ENCODE results near the gene HSPG2. TPM values are rescaled to one million over a fixed set of nuclear protein-coding genes. Genes with fewer than 3 reads are reported as not detected.

Gene HSPG2
- total and polyA plus RNA-seq, 10 of the 15 experiments (the other 5 are each of a cell fraction or from before 2014, with no cell fraction given), result 0.30 to 3.4 (median 0.73) TPM; not detected in 2

- no peak for DNase-seq (ENCODE audit: low read depth, low spot score)
- Histone ChIP-seq H3K36me3 (ENCODE audit: control insufficient read depth in 2 of 2, insufficient read depth in 2 of 2, low read length in 1 of 2) (no peaks in the 10 kb centered on the region), H3K27me3 (replicated peaks in 1 of 2; ENCODE audit: control insufficient read depth in 2 of 2, insufficient read depth in 2 of 2, low read length in 1 of 2) (no peaks in the 10 kb centered on the region; a peak in 1 of 4 replicates), H3K4me2 (ENCODE audit: control insufficient read depth, insufficient read depth) (no peak overlapping the region), H2AFZ (ENCODE audit: control insufficient read depth, low read depth, low read length) (no peak overlapping the region), H3K4me3 (no peak overlapping the region), H4K20me1 (ENCODE audit: control insufficient read depth, insufficient read depth) (no peaks in the 10 kb centered on the region), H3K79me2 (ENCODE audit: control insufficient read depth, insufficient read depth, low read length) (no peaks in the 10 kb centered on the region), H3K27ac (ENCODE audit: control insufficient read depth, insufficient read depth) (no peak overlapping the region), H3K4me1 (ENCODE audit: control insufficient read depth, insufficient read depth, low read length) (no peaks in the 10 kb centered on the region), H3K9ac (ENCODE audit: control insufficient read depth, insufficient read depth, low read length) (no peak overlapping the region), H3K9me3 (replicated peaks; ENCODE audit: control insufficient read depth, insufficient read depth, low read length) (no peaks in the 10 kb centered on the region)
- SMC1A ChIA-PET (ENCODE audit: uncharacterized antibody, unreplicated experiment), result interaction anchor here (0.9 to 1.0 kb wide), 2 partner anchors 12 to 36 kb away, joined by 3 read pairs; no protein-coding TSS in a partner anchor
- no peak for FAIRE-seq
- BruUV-seq (replicated peaks), result no TSS peak
- WGBS (ENCODE audit: insufficient coverage, insufficient replicate concordance, low lambda C conversion rate, missing lambda C conversion rate), result 26% methylated on average over 20 of the region's 20 CpGs
- no peak for ATAC-seq
- CTCF ChIA-PET, result interaction anchor here (0.8 kb wide), 1 partner anchor 34 kb away, joined by 3 read pairs; no protein-coding TSS in a partner anchor
- no peak for TF ChIP-seq HDAC6 (IDR thresholded peaks at IDR 0.05; ENCODE audit: unreplicated experiment)
- TF ChIP-seq SMARCA5 (IDR thresholded peaks at IDR 0.05), result peak; percentile 83
- TF ChIP-seq NR2F1 (conservative IDR thresholded peaks at IDR 0.05), result 0 out of 2 replicates have a peak, but pooled peaks have one; percentile 22
- no peak for TF ChIP-seq SKIL (IDR thresholded peaks at IDR 0.05; ENCODE audit: low read depth, poor library complexity, severe bottlenecking)
- TF ChIP-seq NFXL1 (IDR thresholded peaks at IDR 0.05; ENCODE audit: borderline replicate concordance), result 0 out of 2 replicates have a peak, but pooled peaks have one; percentile 44
- intact Hi-C loops (cut with micrococcal nuclease; ENCODE audit: unreplicated experiment) (no loop called here), in situ Hi-C loops (cut with MboI) (no loop called here)
- RAD21 ChIA-PET (ENCODE audit: unreplicated experiment), result no interaction called here
- POLR2A ChIA-PET, result interaction anchor here (0.8 kb wide), 1 partner anchor 9 kb away, joined by 3 read pairs; no protein-coding TSS in a partner anchor
These were observed 34.8 kb downstream of the HSPG2 start for GRCh38 chr1:21902026-21903012.

Data from GM12878 (cell line).